Measurements from ENCODE around the gene TBC1D5.

Gene TBC1D5

DNA sequence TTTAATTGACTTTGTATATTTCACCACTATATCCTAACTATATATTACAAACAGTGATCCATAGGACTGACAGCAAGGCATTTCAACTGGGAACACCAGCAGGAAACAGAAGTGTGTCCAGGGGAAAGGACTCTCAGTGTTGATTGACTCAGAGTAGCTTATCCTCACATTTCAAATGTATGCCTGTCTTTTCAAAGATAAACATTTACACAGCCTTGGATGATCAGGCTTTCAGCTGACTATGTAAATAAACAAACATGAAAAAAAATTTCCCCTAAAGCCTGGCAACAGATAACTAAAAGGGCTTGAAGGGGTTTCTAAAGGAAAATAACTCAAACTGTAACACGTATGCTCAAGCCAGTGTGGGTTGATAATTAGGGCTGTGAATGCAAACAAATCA is 321.8 kb downstream of the TBC1D5 start:
- TF ChIP-seq GATA2 (IDR thresholded peaks at IDR 0.05; ENCODE audit: low read depth, low read length) (no peak), GATA3 (IDR thresholded peaks at IDR 0.05; ENCODE audit: low read depth, low read length) (no peak)

DNA sequence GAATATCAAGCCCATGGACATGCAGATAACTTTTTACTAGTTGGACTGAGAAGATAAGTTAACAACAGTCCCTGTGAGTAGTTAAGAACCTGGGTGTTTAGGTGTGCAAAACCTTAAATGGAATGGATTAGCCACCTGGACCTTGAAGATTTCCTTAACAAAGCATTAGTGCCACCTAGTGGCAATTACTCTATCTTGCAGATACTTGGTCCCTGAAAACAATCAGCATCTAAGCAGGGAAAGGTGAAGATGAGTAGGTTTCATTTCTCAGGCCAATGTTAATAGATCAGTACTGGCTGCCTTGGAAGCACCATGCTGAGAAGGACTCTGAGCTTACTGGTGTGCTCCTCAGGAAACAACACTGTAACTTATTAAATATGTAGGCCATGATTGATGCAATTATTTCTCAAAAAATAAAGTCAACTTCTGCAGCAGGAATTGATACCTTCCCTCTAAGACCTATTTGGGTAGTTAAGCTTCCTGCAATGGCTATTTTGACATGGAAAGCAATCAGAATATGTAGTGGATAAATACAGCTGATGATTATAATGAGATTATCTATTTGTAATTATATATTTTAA is 329.4 kb downstream of the TBC1D5 start:
- TF ChIP-seq GATA2 (IDR thresholded peaks at IDR 0.05; ENCODE audit: low read depth, low read length) (no peak), GATA3 (IDR thresholded peaks at IDR 0.05; ENCODE audit: low read depth, low read length) (no peak)

DNA sequence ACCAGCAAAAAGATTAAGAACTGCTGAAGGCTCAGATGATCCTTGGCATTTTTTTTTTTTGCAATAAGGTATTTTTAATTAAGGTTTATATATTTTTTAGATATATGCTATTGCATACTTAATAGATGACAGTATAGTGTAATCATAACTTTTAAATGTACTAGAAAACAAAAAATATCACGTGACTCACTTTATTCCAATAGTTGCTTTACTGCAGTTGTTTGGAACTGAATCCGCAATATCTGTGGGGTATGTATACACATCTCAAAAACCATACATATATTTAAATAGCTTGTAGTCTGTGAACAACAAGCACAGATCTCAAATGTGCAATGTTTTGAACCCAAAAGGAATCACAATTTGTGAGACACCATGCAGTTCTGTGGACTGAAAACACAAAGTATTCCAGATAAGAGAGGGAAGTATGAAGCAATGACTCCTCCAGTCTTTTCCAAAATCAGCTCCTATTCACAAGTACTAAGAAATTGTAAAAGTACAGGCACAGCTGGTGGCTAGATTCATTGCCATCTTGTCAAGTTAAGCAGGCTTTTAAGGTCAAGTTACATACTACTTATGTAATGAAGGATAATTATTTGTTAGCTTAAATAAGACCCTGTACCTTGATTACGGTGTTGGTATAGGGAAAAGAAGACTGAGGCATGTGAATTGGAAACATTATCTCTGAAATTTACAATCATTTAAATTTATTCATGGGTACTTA is 331.1 kb downstream of the TBC1D5 start:
- TF ChIP-seq GATA2 (IDR thresholded peaks at IDR 0.05; ENCODE audit: low read depth, low read length), result no peak

DNA sequence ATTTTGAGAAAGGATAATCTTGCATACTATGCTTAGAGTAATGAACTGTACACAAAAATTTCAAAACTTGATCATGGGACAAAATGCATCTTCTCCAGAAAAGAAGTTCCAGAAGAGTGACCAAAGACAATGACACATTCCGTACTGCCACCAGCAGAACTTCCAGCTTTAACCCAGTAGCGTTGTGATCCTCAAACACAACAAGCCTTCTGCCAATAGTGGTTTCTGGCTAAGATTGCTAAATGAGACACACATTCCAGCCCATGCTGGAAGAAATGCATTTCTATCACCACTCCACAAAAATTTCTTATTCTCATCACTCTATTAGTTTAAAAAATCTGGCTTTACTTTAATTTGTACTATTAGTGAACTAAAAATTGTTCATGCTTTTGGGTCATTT is 334.9 kb downstream of the TBC1D5 start:
- TF ChIP-seq GATA3 (IDR thresholded peaks at IDR 0.05; ENCODE audit: low read depth, low read length) (no peak), GATA2 (IDR thresholded peaks at IDR 0.05; ENCODE audit: low read depth, low read length) (no peak)

DNA sequence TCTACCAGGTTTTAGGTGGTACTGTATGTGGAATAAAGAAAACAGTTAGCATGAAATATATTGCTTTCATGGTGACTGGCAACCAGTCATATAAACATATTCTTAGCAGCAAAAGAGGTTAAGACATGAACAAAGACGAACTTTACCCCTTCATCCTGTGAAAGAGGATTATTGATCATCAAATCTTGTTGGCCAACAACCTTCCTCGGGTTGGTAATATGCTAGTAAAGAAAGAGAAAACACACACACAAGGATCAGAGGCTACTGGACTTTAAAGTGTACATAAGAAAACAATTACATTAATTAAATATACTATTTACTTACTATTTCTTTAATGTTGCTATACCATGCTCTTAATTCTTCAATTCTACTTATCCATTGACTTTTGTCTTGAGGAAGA is 337.9 kb downstream of the TBC1D5 start:
- TF ChIP-seq GATA2 (IDR thresholded peaks at IDR 0.05; ENCODE audit: low read depth, low read length), result no peak
- TF ChIP-seq GATA3 (IDR thresholded peaks at IDR 0.05; ENCODE audit: low read depth, low read length), result no peak

DNA sequence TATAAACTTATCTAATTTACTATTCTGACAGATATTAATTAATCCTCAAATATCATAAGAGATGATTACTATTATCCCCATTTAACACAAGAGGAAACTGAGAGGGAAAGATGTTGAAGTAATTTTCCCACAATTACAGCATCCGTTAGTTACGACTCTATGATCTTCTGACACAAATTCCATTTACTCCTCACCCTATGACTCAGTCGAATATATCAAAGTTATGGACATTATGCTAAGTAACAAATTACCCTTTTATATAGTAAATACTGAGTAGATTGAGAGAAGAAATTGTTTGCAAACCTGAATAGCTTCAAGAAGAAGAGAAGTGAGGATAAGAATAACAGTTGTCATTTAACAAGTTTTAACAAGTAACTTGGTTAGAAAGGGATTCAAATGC is 340.0 kb downstream of the TBC1D5 start:
- TF ChIP-seq GATA2 (IDR thresholded peaks at IDR 0.05; ENCODE audit: low read depth, low read length) (no peak), GATA3 (IDR thresholded peaks at IDR 0.05; ENCODE audit: low read depth, low read length) (no peak)

DNA sequence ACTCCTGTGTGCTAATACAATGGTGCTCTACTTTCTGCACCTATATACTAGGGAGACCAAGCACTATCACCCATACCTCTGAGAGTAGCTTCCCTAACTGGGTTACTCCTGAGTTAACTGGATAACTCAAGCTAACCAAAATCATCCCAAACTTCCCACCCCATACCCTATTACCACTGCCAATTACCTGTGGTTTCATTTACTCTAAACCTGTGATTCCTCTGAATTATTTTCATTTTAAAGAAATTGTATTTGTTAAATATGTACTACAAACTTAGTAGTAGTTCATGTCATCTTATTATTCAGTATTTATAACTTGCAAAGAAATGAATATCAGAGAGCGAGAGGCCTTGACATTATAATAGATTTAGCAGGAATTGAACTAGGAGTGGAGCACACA is 340.5 kb downstream of the TBC1D5 start:
- no peak for TF ChIP-seq GATA3 (IDR thresholded peaks at IDR 0.05; ENCODE audit: low read depth, low read length)
- no peak for TF ChIP-seq GATA2 (IDR thresholded peaks at IDR 0.05; ENCODE audit: low read depth, low read length)

DNA sequence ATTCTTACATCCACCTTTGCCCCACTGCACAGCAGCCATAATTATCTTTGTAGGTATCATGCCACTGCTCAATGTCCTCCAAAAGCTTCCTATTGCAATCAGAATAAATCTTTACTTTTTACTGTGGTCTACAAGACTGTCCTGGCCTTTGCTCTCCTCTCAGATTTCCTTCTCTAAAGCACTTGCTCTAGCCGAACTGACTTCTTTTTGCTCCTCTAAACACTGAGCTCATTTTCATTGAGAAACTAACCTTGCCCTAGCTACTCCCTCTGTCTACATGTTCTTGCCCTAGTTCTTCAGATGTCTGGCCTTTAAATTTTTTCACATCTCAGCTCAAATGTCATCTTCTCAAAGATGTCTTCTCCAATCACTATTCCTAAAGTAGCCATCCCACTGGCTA is 342.8 kb downstream of the TBC1D5 start:
- TF ChIP-seq GATA2 (IDR thresholded peaks at IDR 0.05; ENCODE audit: low read depth, low read length) (no peak), GATA3 (IDR thresholded peaks at IDR 0.05; ENCODE audit: low read depth, low read length) (no peak)

DNA sequence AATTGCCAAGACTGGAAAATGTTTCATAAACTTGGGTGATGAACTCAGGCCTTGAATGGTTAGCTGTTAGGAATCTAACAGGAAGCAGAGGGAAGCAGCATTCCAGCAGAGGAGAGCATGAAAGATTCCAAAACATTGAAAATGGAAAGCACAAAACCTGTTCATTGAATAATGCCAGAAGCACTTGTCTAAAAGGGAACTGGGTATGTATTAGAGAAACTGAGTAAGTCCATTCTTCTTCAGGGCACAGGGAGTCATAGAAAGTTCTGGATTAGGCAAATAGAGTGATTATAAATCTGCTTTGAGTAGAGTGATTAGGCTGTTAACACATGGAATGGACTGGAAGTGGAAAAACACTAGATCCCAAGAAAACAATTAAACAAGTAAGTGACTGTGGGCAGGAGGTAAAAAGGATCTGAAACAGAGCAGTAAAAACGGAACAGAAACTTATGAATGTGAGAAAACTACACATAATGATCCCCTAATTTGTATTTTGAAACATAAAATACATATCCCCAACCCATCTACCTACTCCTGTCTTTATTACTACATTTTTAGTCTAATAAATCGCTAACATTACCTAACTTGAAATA is 343.4 kb downstream of the TBC1D5 start:
- TF ChIP-seq GATA3 (IDR thresholded peaks at IDR 0.05; ENCODE audit: low read depth, low read length) (no peak), GATA2 (IDR thresholded peaks at IDR 0.05; ENCODE audit: low read depth, low read length) (no peak)

DNA sequence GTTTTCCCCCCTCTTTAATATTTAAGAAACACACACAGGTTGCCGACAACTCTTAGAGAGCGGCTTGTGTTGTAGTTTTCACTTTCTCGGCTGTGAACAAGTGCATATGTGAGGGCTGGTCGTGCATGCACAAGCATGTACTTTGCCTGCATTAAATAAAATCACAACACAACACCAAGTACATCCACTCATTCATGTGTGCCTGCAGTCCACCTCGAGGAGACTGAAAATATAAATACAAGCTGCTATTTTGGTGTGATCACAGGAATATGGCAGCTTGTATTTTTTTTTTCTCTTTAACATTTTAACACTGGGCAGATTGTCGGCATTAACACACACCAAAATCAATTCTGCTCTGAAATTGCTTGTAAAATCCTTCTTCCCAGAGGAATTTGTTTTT is 346.4 kb downstream of the TBC1D5 start:
- TF ChIP-seq GATA3 (IDR thresholded peaks at IDR 0.05; ENCODE audit: low read depth, low read length), result no peak
- TF ChIP-seq GATA2 (IDR thresholded peaks at IDR 0.05; ENCODE audit: low read depth, low read length), result no peak

DNA sequence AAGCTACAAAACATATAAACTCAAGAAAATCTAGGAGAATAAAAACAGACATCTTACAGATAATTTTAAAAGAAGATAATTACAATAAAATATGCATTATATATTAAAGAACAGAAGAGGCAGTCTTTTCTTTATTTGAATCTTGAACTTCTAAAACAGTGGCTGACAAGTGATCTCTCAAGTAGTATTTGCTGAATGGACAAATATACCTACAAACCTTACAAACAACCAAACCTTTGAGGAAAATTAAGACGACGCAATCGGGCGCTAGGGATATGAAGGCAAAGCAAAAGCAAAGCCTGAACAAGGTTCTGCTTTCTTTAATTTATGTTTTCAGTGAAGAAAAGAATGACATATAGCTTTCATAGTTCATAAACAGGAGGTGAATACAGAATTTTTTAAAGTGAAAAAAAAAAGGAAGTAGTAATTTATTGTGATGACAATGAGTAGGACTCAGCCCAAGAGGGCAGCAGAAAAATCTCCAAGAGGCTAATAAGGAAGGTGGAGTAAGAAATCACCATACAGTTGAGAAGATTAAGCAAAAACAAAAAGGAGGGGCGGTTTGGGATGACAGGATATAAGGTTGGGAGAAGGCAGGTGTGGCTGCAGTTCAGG is 347.8 kb downstream of the TBC1D5 start:
- TF ChIP-seq GATA3 (IDR thresholded peaks at IDR 0.05; ENCODE audit: low read depth, low read length) (no peak), GATA2 (IDR thresholded peaks at IDR 0.05; ENCODE audit: low read depth, low read length) (no peak)

DNA sequence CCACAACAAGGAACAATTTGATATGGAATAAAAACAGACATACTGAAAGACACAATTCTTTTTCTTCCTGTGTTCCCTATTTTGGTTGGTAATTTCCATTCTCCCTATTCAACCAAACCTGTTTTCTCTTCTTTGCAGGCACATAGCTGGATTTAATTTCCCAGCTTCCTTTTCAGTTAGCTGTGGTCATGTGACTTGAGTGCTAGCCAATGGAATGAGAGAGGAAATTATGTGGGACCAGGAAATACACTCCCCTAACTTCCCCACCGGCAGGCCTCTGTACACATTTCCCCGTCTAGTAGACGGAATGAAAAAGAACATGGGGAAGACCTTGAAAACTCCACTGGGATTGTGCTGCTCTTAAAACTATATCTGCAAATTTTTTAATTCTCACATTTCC is 351.6 kb downstream of the TBC1D5 start:
- TF ChIP-seq GATA3 (IDR thresholded peaks at IDR 0.05; ENCODE audit: low read depth, low read length) (no peak), GATA2 (IDR thresholded peaks at IDR 0.05; ENCODE audit: low read depth, low read length) (no peak)

DNA sequence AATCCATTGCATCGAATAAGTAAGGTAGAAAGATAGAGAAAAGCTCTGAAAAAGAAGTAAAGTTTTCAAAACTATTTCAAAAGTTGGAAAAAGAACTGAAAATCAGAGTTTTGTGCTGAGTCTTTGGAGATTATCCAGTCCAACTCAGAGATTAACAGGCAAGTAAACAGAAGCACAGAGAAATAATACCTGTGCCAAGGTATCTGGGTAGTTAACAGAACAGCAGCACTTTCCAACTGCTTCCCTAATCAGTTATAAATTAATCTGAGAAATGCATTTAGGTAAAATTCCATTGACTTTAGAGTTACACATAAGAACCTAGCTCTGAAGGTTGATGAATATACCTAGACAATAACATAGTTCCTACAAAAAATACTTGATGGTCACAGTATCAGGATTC is 355.3 kb downstream of the TBC1D5 start:
- TF ChIP-seq GATA3 (IDR thresholded peaks at IDR 0.05; ENCODE audit: low read depth, low read length), result no peak
- no peak for TF ChIP-seq GATA2 (IDR thresholded peaks at IDR 0.05; ENCODE audit: low read depth, low read length)

DNA sequence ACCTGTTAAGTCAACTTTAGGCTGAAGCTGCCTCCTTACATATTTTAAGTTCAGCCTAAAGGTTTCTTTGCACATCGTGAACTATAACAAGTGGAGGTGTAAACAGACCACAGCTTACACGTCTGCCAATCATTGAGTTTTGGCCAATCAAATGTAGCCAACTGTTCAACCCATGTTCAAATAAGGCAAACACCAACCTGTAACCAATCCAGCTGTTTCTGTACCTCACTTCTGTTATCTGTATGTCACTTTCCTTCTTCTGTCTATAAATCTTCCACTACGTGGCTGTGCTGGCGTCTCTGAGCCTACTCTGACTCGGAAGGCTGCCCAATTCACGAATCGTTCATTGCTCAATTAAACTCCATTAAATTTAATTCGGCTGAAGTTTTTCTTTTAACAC is 356.0 kb downstream of the TBC1D5 start:
- no peak for TF ChIP-seq GATA3 (IDR thresholded peaks at IDR 0.05; ENCODE audit: low read depth, low read length)
- no peak for TF ChIP-seq GATA2 (IDR thresholded peaks at IDR 0.05; ENCODE audit: low read depth, low read length)
